Mesenchymal stem cell (in vitro differentiated cells and primary cell): Measurements from ENCODE around the gene FOXD3. TPM values are rescaled to one million over a fixed set of nuclear protein-coding genes. Genes with fewer than 3 reads are reported as not detected.

ENCODE experiments used
- small RNA-seq: library from polyadenylated mRNA; stranded (forward); fragments of <200 nt; extraction: miRNeasy Mini kit (QIAGEN cat#:217004); gene quantifications from one replicate; pipeline ENCODE3, GENCODE V24; 2013; ENCODE audit warnings: low read depth

FOXD3 gene

Small RNA genes within 50 kb of the gene (small RNA-seq; reads per million reads assigned to genes)
- gene MIR6068 (not detected), gene RF00019 (not detected)
